ENCODE results near the gene VAPA.
A peak's percentile ranks its signal among the peaks of the same experiment; 100 is the strongest.

VAPA gene

GRCh38 chr18:9913151-9913525 is 678 bp upstream of the VAPA start:
- peak overlapping the region; percentile 83 for H2BK5ac ChIP-seq (ENCODE audit: low read length)
- no peak overlapping the region for H3K27ac ChIP-seq (replicated peaks; ENCODE audit: low read length)
- H3K4ac ChIP-seq (ENCODE audit: low read length) = no peak overlapping the region
- no peak overlapping the region for H3K9ac ChIP-seq (ENCODE audit: low read depth, low read length, poor library complexity)
- peaks cover 0 to 2% (median 0%) of the 10 kb centered on the region in 3 experiments for H3K27me3 ChIP-seq (ENCODE audit: control insufficient read depth in 3 of 3, insufficient read depth in 3 of 3, low read depth in 1 of 3, low read length in 3 of 3)
- H3K18ac ChIP-seq (ENCODE audit: low read length) = no peak overlapping the region
- peak overlapping the region; percentile 28 for H3K4me2 ChIP-seq (ENCODE audit: insufficient read depth, low read length, poor library complexity, severe bottlenecking)
- H2BK15ac ChIP-seq (ENCODE audit: low read length) = no peak overlapping the region
- H3K9me3 ChIP-seq (replicated peaks in 1 of 2; ENCODE audit: control insufficient read depth in 2 of 2, insufficient read depth in 1 of 2, low read depth in 1 of 2, low read length in 2 of 2) = no peaks in the 10 kb centered on the region
- peaks cover 1 to 9% of the 10 kb centered on the region in 2 donors for H3K4me1 ChIP-seq (ENCODE audit: control insufficient read depth in 2 of 2, insufficient read depth in 1 of 2, low read depth in 1 of 2, low read length in 2 of 2)
- H2AK5ac ChIP-seq (ENCODE audit: low read depth, low read length) = no peak overlapping the region
- no CpG with 5 or more reads among the region's 12 CpGs for WGBS, 2 donors (ENCODE audit: extremely low coverage in 2 of 2, insufficient read length in 2 of 2, insufficient replicate concordance in 1 of 2)
- H3K4me3 ChIP-seq (ENCODE audit: low read length in 2 of 2) = peak overlapping the region; percentile 85 to 88
- H3K23ac ChIP-seq (ENCODE audit: low read depth, low read length, poor library complexity) = no peak overlapping the region
- no peak overlapping the region for H2BK12ac ChIP-seq (ENCODE audit: low read length)
- no peak overlapping the region for H2BK120ac ChIP-seq (ENCODE audit: low read depth, low read length)
- H3K14ac ChIP-seq (ENCODE audit: low read length) = no peak overlapping the region
- H4K8ac ChIP-seq (ENCODE audit: low read depth, low read length) = no peak overlapping the region
- H3K79me1 ChIP-seq (ENCODE audit: low read depth, low read length) = peaks cover 5% of the 10 kb centered on the region
- no peaks in the 10 kb centered on the region for H3K36me3 ChIP-seq (replicated peaks in 1 of 2; ENCODE audit: control insufficient read depth in 2 of 2, insufficient read depth in 2 of 2, low read length in 2 of 2)
- peak overlapping the region; percentile 96 for H2AFZ ChIP-seq (ENCODE audit: low read length)
- no peak overlapping the region for H4K91ac ChIP-seq (ENCODE audit: low read depth, low read length, poor library complexity)
- DNase-seq (ENCODE audit: low spot score) = no peak

GRCh38 chr18:9914334-9914583 is 443 bp downstream of the VAPA start:
- DNase-seq (ENCODE audit: low spot score) = no peak
- peak overlapping the region; percentile 85 to 88 for H3K4me3 ChIP-seq (ENCODE audit: low read length in 2 of 2)
- H3K14ac ChIP-seq (ENCODE audit: low read length) = peak overlapping the region; percentile 82
- peak overlapping the region; percentile 88 for H3K27ac ChIP-seq (replicated peaks; ENCODE audit: low read length)
- H3K9me3 ChIP-seq (replicated peaks in 1 of 2; ENCODE audit: control insufficient read depth in 2 of 2, insufficient read depth in 1 of 2, low read depth in 1 of 2, low read length in 2 of 2) = no peaks in the 10 kb centered on the region
- H3K4ac ChIP-seq (ENCODE audit: low read length) = no peak overlapping the region
- H2AFZ ChIP-seq (ENCODE audit: low read length) = peak overlapping the region; percentile 96
- H4K91ac ChIP-seq (ENCODE audit: low read depth, low read length, poor library complexity) = no peak overlapping the region
- no peak overlapping the region for H2AK5ac ChIP-seq (ENCODE audit: low read depth, low read length)
- H2BK12ac ChIP-seq (ENCODE audit: low read length) = no peak overlapping the region
- peaks cover 5% of the 10 kb centered on the region for H3K79me1 ChIP-seq (ENCODE audit: low read depth, low read length)
- H2BK120ac ChIP-seq (ENCODE audit: low read depth, low read length) = peak overlapping the region; percentile 51
- H3K23ac ChIP-seq (ENCODE audit: low read depth, low read length, poor library complexity) = peak overlapping the region; percentile 99
- no CpG with 5 or more reads among the region's 35 CpGs for WGBS, 2 donors (ENCODE audit: extremely low coverage in 2 of 2, insufficient read length in 2 of 2, insufficient replicate concordance in 1 of 2)
- H2BK15ac ChIP-seq (ENCODE audit: low read length) = no peak overlapping the region
- H2BK5ac ChIP-seq (ENCODE audit: low read length) = peak overlapping the region; percentile 83
- peaks cover 1 to 10% of the 10 kb centered on the region in 2 donors for H3K4me1 ChIP-seq (ENCODE audit: control insufficient read depth in 2 of 2, insufficient read depth in 1 of 2, low read depth in 1 of 2, low read length in 2 of 2)
- H3K27me3 ChIP-seq (ENCODE audit: control insufficient read depth in 3 of 3, insufficient read depth in 3 of 3, low read depth in 1 of 3, low read length in 3 of 3) = no peaks in the 10 kb centered on the region
- peak overlapping the region; percentile 99 for H3K18ac ChIP-seq (ENCODE audit: low read length)
- H4K8ac ChIP-seq (ENCODE audit: low read depth, low read length) = no peak overlapping the region
- no peak overlapping the region for H3K4me2 ChIP-seq (ENCODE audit: insufficient read depth, low read length, poor library complexity, severe bottlenecking)
- no peaks in the 10 kb centered on the region for H3K36me3 ChIP-seq (replicated peaks in 1 of 2; ENCODE audit: control insufficient read depth in 2 of 2, insufficient read depth in 2 of 2, low read length in 2 of 2)
- peak overlapping the region; percentile 99 for H3K9ac ChIP-seq (ENCODE audit: low read depth, low read length, poor library complexity)

- peak overlapping the region; percentile 88 for H3K27ac ChIP-seq (replicated peaks; ENCODE audit: low read length)
- WGBS, 2 donors (ENCODE audit: extremely low coverage in 2 of 2, insufficient read length in 2 of 2, insufficient replicate concordance in 1 of 2) = no CpG with 5 or more reads among the region's 77 CpGs
- DNase-seq (ENCODE audit: low spot score) = peak; percentile 29
Measured at GRCh38 chr18:9914584-9915290, 921 bp downstream of the VAPA start.

GRCh38 chr18:9915291-9916076 is 1.7 kb downstream of the VAPA start:
- no peak overlapping the region for H3K4ac ChIP-seq (ENCODE audit: low read length)
- peak overlapping the region; percentile 85 to 88 for H3K4me3 ChIP-seq (ENCODE audit: low read length in 2 of 2)
- WGBS, 2 donors (ENCODE audit: extremely low coverage in 2 of 2, insufficient read length in 2 of 2, insufficient replicate concordance in 1 of 2) = 100% methylated on average over 1 of the region's 5 CpGs; no CpG with 5 or more reads in 1 of the 2 donors
- H2BK12ac ChIP-seq (ENCODE audit: low read length) = no peak overlapping the region
- no peaks in the 10 kb centered on the region for H3K9me3 ChIP-seq (replicated peaks in 1 of 2; ENCODE audit: control insufficient read depth in 2 of 2, insufficient read depth in 1 of 2, low read depth in 1 of 2, low read length in 2 of 2)
- H3K36me3 ChIP-seq (replicated peaks in 1 of 2; ENCODE audit: control insufficient read depth in 2 of 2, insufficient read depth in 2 of 2, low read length in 2 of 2) = no peaks in the 10 kb centered on the region
- peak overlapping the region; percentile 75 for H3K4me2 ChIP-seq (ENCODE audit: insufficient read depth, low read length, poor library complexity, severe bottlenecking)
- no peak overlapping the region for H4K8ac ChIP-seq (ENCODE audit: low read depth, low read length)
- H2BK120ac ChIP-seq (ENCODE audit: low read depth, low read length) = no peak overlapping the region
- peaks cover 1 to 10% of the 10 kb centered on the region in 2 donors for H3K4me1 ChIP-seq (ENCODE audit: control insufficient read depth in 2 of 2, insufficient read depth in 1 of 2, low read depth in 1 of 2, low read length in 2 of 2)
- no peak overlapping the region for H2AK5ac ChIP-seq (ENCODE audit: low read depth, low read length)
- H3K9ac ChIP-seq (ENCODE audit: low read depth, low read length, poor library complexity) = no peak overlapping the region
- no peak overlapping the region for H2AFZ ChIP-seq (ENCODE audit: low read length)
- H3K14ac ChIP-seq (ENCODE audit: low read length) = no peak overlapping the region
- no peak overlapping the region for H2BK5ac ChIP-seq (ENCODE audit: low read length)
- no peak overlapping the region for H3K18ac ChIP-seq (ENCODE audit: low read length)
- no peak overlapping the region for H2BK15ac ChIP-seq (ENCODE audit: low read length)
- no peak overlapping the region for H3K27ac ChIP-seq (replicated peaks; ENCODE audit: low read length)
- peaks cover 10% of the 10 kb centered on the region for H3K79me1 ChIP-seq (ENCODE audit: low read depth, low read length)
- H3K23ac ChIP-seq (ENCODE audit: low read depth, low read length, poor library complexity) = no peak overlapping the region
- no peak for DNase-seq (ENCODE audit: low spot score)
- no peaks in the 10 kb centered on the region for H3K27me3 ChIP-seq (ENCODE audit: control insufficient read depth in 3 of 3, insufficient read depth in 3 of 3, low read depth in 1 of 3, low read length in 3 of 3)
- no peak overlapping the region for H4K91ac ChIP-seq (ENCODE audit: low read depth, low read length, poor library complexity)

More at GRCh38 chr18:9914584-9915290, 921 bp downstream of the VAPA start:
- Histone ChIP-seq H2AFZ (ENCODE audit: low read length) (peak overlapping the region; percentile 68), H3K4ac (ENCODE audit: low read length) (no peak overlapping the region), H2BK15ac (ENCODE audit: low read length) (no peak overlapping the region), H3K9ac (ENCODE audit: low read depth, low read length, poor library complexity) (peak overlapping the region; percentile 97), H3K36me3 (replicated peaks in 1 of 2; ENCODE audit: control insufficient read depth in 2 of 2, insufficient read depth in 2 of 2, low read length in 2 of 2) (no peaks in the 10 kb centered on the region), H3K4me2 (ENCODE audit: insufficient read depth, low read length, poor library complexity, severe bottlenecking) (peak overlapping the region; percentile 75), H3K9me3 (replicated peaks in 1 of 2; ENCODE audit: control insufficient read depth in 2 of 2, insufficient read depth in 1 of 2, low read depth in 1 of 2, low read length in 2 of 2) (no peaks in the 10 kb centered on the region), H3K18ac (ENCODE audit: low read length) (peak overlapping the region; percentile 93), H2AK5ac (ENCODE audit: low read depth, low read length) (peak overlapping the region; percentile 72), H4K91ac (ENCODE audit: low read depth, low read length, poor library complexity) (no peak overlapping the region), H3K4me1 (ENCODE audit: control insufficient read depth in 2 of 2, insufficient read depth in 1 of 2, low read depth in 1 of 2, low read length in 2 of 2) (peaks cover 1 to 10% of the 10 kb centered on the region in 2 donors), H4K8ac (ENCODE audit: low read depth, low read length) (no peak overlapping the region), H3K23ac (ENCODE audit: low read depth, low read length, poor library complexity) (peak overlapping the region; percentile 96), H3K79me1 (ENCODE audit: low read depth, low read length) (peaks cover 8% of the 10 kb centered on the region), H2BK120ac (ENCODE audit: low read depth, low read length) (no peak overlapping the region), H3K27me3 (ENCODE audit: control insufficient read depth in 3 of 3, insufficient read depth in 3 of 3, low read depth in 1 of 3, low read length in 3 of 3) (no peaks in the 10 kb centered on the region), H2BK5ac (ENCODE audit: low read length) (peak overlapping the region; percentile 31), H3K4me3 (ENCODE audit: low read length in 2 of 2) (peak overlapping the region; percentile 85 to 88), H2BK12ac (ENCODE audit: low read length) (no peak overlapping the region), H3K14ac (ENCODE audit: low read length) (peak overlapping the region; percentile 78)
